ENCODE results near the gene LPO.

GRCh38 chr17:58269557-58270291 is 31.3 kb downstream of the LPO start:
- TF ChIP-seq EZH2phosphoT487 (IDR thresholded peaks at IDR 0.05; ENCODE audit: low read length), result no peak
- no peak for TF ChIP-seq CTCF (IDR thresholded peaks at IDR 0.05; ENCODE audit: low read length)
- no peak for TF ChIP-seq EZH2 (optimal IDR thresholded peaks at IDR 0.05; ENCODE audit: low read depth, low read length)

Data from MM.1S (cell line).